ENCODE measurements around the gene ISOC2.

ISOC2 gene

DNA sequence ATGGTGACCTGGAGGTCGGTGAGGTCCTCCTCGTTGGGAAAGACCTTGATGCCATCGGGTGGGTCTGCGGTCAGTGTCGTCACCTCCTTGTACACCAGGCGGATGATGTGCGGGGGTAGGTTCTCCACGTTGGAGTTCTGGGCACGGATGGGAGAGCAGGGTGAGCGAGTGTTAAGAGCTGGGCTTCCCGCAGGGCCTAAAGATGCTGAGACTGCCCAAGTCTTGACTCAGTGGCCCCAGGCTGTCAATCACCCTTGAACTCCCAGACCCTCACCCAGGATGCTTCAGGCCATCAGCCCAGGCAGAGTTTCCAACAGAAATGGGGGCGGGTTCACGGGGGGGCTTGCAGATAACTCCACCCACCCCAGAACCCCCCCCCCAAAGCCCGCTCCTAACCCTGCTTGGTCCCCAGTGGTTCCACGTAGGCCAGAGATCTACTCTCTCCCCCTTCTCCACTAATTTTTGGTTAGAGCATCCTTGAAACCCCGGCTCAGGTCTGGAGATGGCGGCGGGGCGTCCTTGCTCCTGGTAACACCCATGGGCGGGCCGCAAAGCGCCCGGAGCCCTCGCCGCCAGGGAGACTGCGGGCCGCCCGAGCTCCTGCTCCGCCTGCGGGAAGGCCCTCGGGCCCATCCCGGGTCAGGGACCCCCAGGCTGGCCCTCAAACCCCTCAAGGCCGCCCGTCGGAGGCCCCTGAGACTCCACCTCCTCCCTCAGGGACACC is 54.5 kb downstream of the ISOC2 start:
- Histone ChIP-seq H3K36me3 (ENCODE audit: insufficient read depth, low read length) (peaks cover 30% of the 10 kb centered on the region; the same call in 1 of the 2 replicates), H3K4me1 (ENCODE audit: insufficient read depth, low read length, poor library complexity, severe bottlenecking) (peaks cover 43% of the 10 kb centered on the region), H3K27me3 (ENCODE audit: insufficient read depth, low read length, poor library complexity, severe bottlenecking) (peaks cover 5% of the 10 kb centered on the region), H3K9me2 (replicated peaks; ENCODE audit: low read depth, low read length) (no peaks in the 10 kb centered on the region), H3K9ac (ENCODE audit: low read depth, low read length, poor library complexity, severe bottlenecking) (peak overlapping the region; percentile 97), H3F3A (ENCODE audit: low read depth) (no peaks in the 10 kb centered on the region), H2AFZ (ENCODE audit: low read length) (no peak overlapping the region), H3K79me2 (ENCODE audit: insufficient read depth, low read length) (peaks cover 54% of the 10 kb centered on the region), H3K4me3 (ENCODE audit: low read length, poor library complexity, severe bottlenecking) (peak overlapping the region; percentile 91), H3K4me2 (ENCODE audit: low read depth, low read length, poor library complexity, severe bottlenecking) (peak overlapping the region; percentile 94), H3K9me3 (ENCODE audit: insufficient read depth, low read depth, low read length) (no peaks in the 10 kb centered on the region), H4K20me1 (ENCODE audit: insufficient read depth, low read length, poor library complexity, severe bottlenecking) (peaks cover 42% of the 10 kb centered on the region)
- TF ChIP-seq EZH2phosphoT487 (IDR thresholded peaks at IDR 0.05; ENCODE audit: borderline replicate concordance) = no peak
- TF ChIP-seq, protein P1, sequence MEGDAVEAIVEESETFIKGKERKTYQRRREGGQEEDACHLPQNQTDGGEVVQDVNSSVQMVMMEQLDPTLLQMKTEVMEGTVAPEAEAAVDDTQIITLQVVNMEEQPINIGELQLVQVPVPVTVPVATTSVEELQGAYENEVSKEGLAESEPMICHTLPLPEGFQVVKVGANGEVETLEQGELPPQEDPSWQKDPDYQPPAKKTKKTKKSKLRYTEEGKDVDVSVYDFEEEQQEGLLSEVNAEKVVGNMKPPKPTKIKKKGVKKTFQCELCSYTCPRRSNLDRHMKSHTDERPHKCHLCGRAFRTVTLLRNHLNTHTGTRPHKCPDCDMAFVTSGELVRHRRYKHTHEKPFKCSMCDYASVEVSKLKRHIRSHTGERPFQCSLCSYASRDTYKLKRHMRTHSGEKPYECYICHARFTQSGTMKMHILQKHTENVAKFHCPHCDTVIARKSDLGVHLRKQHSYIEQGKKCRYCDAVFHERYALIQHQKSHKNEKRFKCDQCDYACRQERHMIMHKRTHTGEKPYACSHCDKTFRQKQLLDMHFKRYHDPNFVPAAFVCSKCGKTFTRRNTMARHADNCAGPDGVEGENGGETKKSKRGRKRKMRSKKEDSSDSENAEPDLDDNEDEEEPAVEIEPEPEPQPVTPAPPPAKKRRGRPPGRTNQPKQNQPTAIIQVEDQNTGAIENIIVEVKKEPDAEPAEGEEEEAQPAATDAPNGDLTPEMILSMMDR (conservative IDR thresholded peaks at IDR 0.05; ENCODE audit: low read length) = no peak

DNA sequence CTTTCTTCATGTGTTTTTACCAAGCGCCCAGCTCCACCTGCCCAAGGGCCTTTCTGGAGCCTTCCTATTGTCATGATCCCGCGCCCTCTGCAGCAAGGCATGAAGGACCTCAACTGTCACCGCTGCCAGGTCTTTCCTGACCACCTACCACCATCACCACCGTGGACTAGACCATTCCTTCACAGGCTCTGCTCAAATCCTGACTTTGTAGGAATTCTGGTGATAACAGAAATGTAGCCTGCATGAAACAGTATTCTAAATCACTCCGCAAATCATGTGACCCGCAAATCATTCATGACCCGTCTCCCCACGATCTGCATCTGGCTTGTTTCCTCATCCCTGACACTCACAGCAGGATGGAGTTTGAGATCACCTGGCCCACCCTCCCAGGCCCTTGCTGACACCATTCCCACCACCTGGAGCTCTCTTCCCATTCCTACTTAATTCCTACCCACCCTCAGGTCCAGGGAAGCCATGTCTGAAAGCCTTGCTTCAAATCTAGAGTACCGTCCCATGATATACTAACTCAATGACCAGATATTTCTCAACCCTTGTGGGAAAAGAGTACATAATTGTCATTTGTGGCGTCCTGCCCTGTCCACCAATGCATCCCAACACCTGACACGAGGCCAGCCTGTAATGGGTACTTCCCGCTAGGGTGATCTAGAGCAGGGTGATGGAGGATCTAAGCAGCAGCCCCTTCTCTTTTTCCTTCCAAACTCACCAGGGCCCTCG is 55.2 kb downstream of the ISOC2 start:
- peaks cover 42% of the 10 kb centered on the region for H4K20me1 ChIP-seq (ENCODE audit: insufficient read depth, low read length, poor library complexity, severe bottlenecking)
- H3K4me3 ChIP-seq (ENCODE audit: low read length, poor library complexity, severe bottlenecking) = peak overlapping the region; percentile 91
- no peaks in the 10 kb centered on the region for H3F3A ChIP-seq (ENCODE audit: low read depth)
- peaks cover 36% of the 10 kb centered on the region; the same call in 1 of the 2 replicates for H3K36me3 ChIP-seq (ENCODE audit: insufficient read depth, low read length)
- peaks cover 57% of the 10 kb centered on the region for H3K79me2 ChIP-seq (ENCODE audit: insufficient read depth, low read length)
- H3K9me3 ChIP-seq (ENCODE audit: insufficient read depth, low read depth, low read length) = no peaks in the 10 kb centered on the region
- peak overlapping the region; percentile 94 for H3K4me2 ChIP-seq (ENCODE audit: low read depth, low read length, poor library complexity, severe bottlenecking)
- H3K4me1 ChIP-seq (ENCODE audit: insufficient read depth, low read length, poor library complexity, severe bottlenecking) = peaks cover 43% of the 10 kb centered on the region
- no peaks in the 10 kb centered on the region for H3K9me2 ChIP-seq (replicated peaks; ENCODE audit: low read depth, low read length)
- no peak overlapping the region for H2AFZ ChIP-seq (ENCODE audit: low read length)
- TF ChIP-seq EZH2phosphoT487 (IDR thresholded peaks at IDR 0.05; ENCODE audit: borderline replicate concordance) = no peak
- TF ChIP-seq, protein P1 (conservative IDR thresholded peaks at IDR 0.05; ENCODE audit: low read length) = no peak
- H3K27me3 ChIP-seq (ENCODE audit: insufficient read depth, low read length, poor library complexity, severe bottlenecking) = peaks cover 5% of the 10 kb centered on the region
- H3K9ac ChIP-seq (ENCODE audit: low read depth, low read length, poor library complexity, severe bottlenecking) = peak overlapping the region; percentile 97

DNA sequence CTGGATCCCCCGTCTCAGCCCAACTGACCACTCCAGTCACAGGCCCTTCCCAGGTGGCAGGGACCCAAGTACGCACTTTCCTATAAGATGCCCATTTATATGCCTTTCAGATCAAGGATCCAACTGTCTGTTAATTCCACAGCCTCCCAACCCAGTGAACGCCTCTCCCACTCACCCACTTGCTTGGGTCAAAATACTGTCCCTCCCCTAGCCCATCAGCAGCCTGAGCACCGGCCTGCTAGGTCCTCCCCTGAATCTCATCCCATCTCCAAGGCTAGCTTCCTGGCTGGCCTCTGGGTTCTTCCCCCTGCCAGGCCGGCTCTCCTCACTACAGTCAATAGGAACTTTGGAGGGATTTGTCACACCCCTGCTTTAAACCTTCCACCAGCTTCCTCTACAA is 55.8 kb downstream of the ISOC2 start:
- Histone ChIP-seq H4K20me1 (ENCODE audit: insufficient read depth, low read length, poor library complexity, severe bottlenecking) (peaks cover 46% of the 10 kb centered on the region), H2AFZ (ENCODE audit: low read length) (no peak overlapping the region), H3K9ac (ENCODE audit: low read depth, low read length, poor library complexity, severe bottlenecking) (peak overlapping the region; percentile 97), H3K36me3 (ENCODE audit: insufficient read depth, low read length) (peaks cover 41% of the 10 kb centered on the region; the same call in 1 of the 2 replicates), H3K27me3 (ENCODE audit: insufficient read depth, low read length, poor library complexity, severe bottlenecking) (peaks cover 5% of the 10 kb centered on the region), H3K4me1 (ENCODE audit: insufficient read depth, low read length, poor library complexity, severe bottlenecking) (peaks cover 43% of the 10 kb centered on the region), H3F3A (ENCODE audit: low read depth) (no peaks in the 10 kb centered on the region), H3K9me2 (replicated peaks; ENCODE audit: low read depth, low read length) (no peaks in the 10 kb centered on the region), H3K9me3 (ENCODE audit: insufficient read depth, low read depth, low read length) (no peaks in the 10 kb centered on the region), H3K4me2 (ENCODE audit: low read depth, low read length, poor library complexity, severe bottlenecking) (peak overlapping the region; percentile 94), H3K79me2 (ENCODE audit: insufficient read depth, low read length) (peaks cover 57% of the 10 kb centered on the region), H3K4me3 (ENCODE audit: low read length, poor library complexity, severe bottlenecking) (peak overlapping the region; percentile 91)
- no peak for TF ChIP-seq EZH2phosphoT487 (IDR thresholded peaks at IDR 0.05; ENCODE audit: borderline replicate concordance)
- TF ChIP-seq, protein P1 (conservative IDR thresholded peaks at IDR 0.05; ENCODE audit: low read length) = no peak
